HepG2 (cell line): ENCODE results near the gene TRAF5. TPM values are rescaled to one million over a fixed set of nuclear protein-coding genes. Genes with fewer than 3 reads are reported as not detected.
A peak's percentile ranks its signal among the peaks of the same experiment; 100 is the strongest.

Source experiments
- ATAC-seq: fragments of 200-7000 bp; cut with Tn5 transposase; 3 replicates; pipeline ENCODE4 v1.9.1; 2020; ENCODE audit warnings: mild to moderate bottlenecking, moderate library complexity
- BruUV-seq: library from RNA; stranded (reverse); fragments of 400-500 nt; replicated peaks from 2 replicates; lab custom pipeline; 2021; lab: Mats Ljungman, UMichigan
- CTCF ChIA-PET: fragments of 300-600 bp; formaldehyde crosslinking; extraction: SDS; loops from one replicate; lab custom pipeline; 2021; ENCODE audit warnings: low total read pairs, inconsistent platforms, low intra/inter-chr PET ratio; lab: Yijun Ruan, JAX
- POLR2A ChIA-PET: fragments of 350-600 bp; sonication (Branson Sonifier 250); formaldehyde crosslinking; loops from one replicate; lab custom pipeline; 2020; ENCODE audit warnings: antibody characterized with exemption, inconsistent platforms; lab: Yijun Ruan, JAX
- DNase-seq: peaks from one replicate; pipeline ENCODE4 v3.0.0-alpha.2; 2015; ENCODE audit warnings: low spot score
- FAIRE-seq: peaks from 3 replicates; lab custom pipeline; 2011; peaks lifted over from hg19 to GRCh38; lab: Jason Lieb, UNC
- H2AFZ ChIP-seq: one replicate; pipeline ENCODE4 v1.6.1; 2011; ENCODE audit warnings: low read length, inconsistent platforms
- H3K27ac ChIP-seq: fragments of 300-600 bp; 3 replicates; pipeline ENCODE4 v1.8.0; 2011; ENCODE audit warnings: mixed run types, mild to moderate bottlenecking, mixed read lengths, low read length, inconsistent platforms; ENCODE audit not compliant: insufficient read depth; ENCODE audit errors: extremely low read length
- H3K27me3 ChIP-seq, 2 experiments: fragments of 200-600 bp in 1 of 2; 2 replicates in 1 of 2; 3 replicates in 1 of 2; pipeline versions ENCODE4 v1.6.0 to v1.8.0; 2011; ENCODE audit warnings: low read length in 2 of 2, mild to moderate bottlenecking in 2 of 2, moderate library complexity in 2 of 2, inconsistent platforms in 1 of 2; ENCODE audit not compliant: insufficient read depth in 2 of 2, control insufficient read depth in 1 of 2
- H3K36me3 ChIP-seq, 2 experiments: fragments of 200-600 bp in 1 of 2; replicated peaks in 1 of 2; 2 replicates in 1 of 2; 3 replicates in 1 of 2; pipeline versions ENCODE4 v1.5.1 to v1.8.0; 2011; ENCODE audit warnings: low read length in 2 of 2, inconsistent platforms in 1 of 2; ENCODE audit not compliant: insufficient read depth in 2 of 2, control insufficient read depth in 1 of 2
- H3K4me1 ChIP-seq: 2 replicates; pipeline ENCODE4 v1.5.1; 2012; ENCODE audit warnings: low read length, inconsistent platforms; ENCODE audit not compliant: insufficient read depth
- H3K4me2 ChIP-seq: 2 replicates; pipeline ENCODE4 v1.6.0; 2011; ENCODE audit warnings: low read depth, low read length, inconsistent platforms
- H3K4me3 ChIP-seq, 3 experiments: fragments of 200-600 bp in 1 of 3; sonication (generic), shearing (Covaris generic) in 1 of 3; replicated peaks in 1 of 3; 2 replicates each; pipeline ENCODE4 v1.5.1; 2011 to 2016; ENCODE audit warnings: low read length in 3 of 3, inconsistent platforms in 2 of 3, low read depth in 2 of 3, mild to moderate bottlenecking in 2 of 3, control low read depth in 1 of 3, mixed read lengths in 1 of 3; ENCODE audit not compliant: insufficient read depth in 1 of 3
- H3K79me2 ChIP-seq: one replicate; pipeline ENCODE4 v1.6.1; 2011; ENCODE audit warnings: low read length, inconsistent platforms; ENCODE audit not compliant: insufficient read depth
- H3K9ac ChIP-seq: 2 replicates; pipeline ENCODE4 v1.6.0; 2011; ENCODE audit warnings: mild to moderate bottlenecking, low read depth, low read length, inconsistent platforms; ENCODE audit not compliant: insufficient read depth
- H3K9me3 ChIP-seq: 2 replicates; pipeline ENCODE4 v1.5.1; 2012; ENCODE audit warnings: mild to moderate bottlenecking, low read length
- H4K20me1 ChIP-seq: 2 replicates; pipeline ENCODE4 v1.6.0; 2011; ENCODE audit warnings: inconsistent platforms, mild to moderate bottlenecking, low read length, moderate library complexity; ENCODE audit not compliant: insufficient read depth
- CTCF ChIP-seq: sonication (generic); formaldehyde crosslinking; IDR thresholded peaks from 2 replicates; pipeline ENCODE4 v1.5.0; 2020; ENCODE audit warnings: mild to moderate bottlenecking, missing genetic modification reagents, moderate library complexity
- ETV6 ChIP-seq: sonication (generic); formaldehyde crosslinking; conservative IDR thresholded peaks from 2 replicates; pipeline ENCODE4 v1.4.0; 2020; ENCODE audit warnings: missing genetic modification reagents
- MAFK ChIP-seq, 2 experiments: IDR thresholded peaks in 1 of 2; conservative IDR thresholded peaks in 1 of 2; 2 replicates each; pipeline ENCODE4 v1.6.1; 2011; ENCODE audit warnings: improper control_type of control experiment in 2 of 2, low read length in 2 of 2
- MXD3 ChIP-seq: IDR thresholded peaks from 2 replicates; pipeline ENCODE4 v1.6.1; 2016; ENCODE audit warnings: mild to moderate bottlenecking, missing biosample characterization, missing genetic modification reagents
- NFYB ChIP-seq: sonication (generic); formaldehyde crosslinking; IDR thresholded peaks from 2 replicates; pipeline ENCODE4 v1.4.0; 2020; ENCODE audit warnings: missing genetic modification reagents
- REXO4 ChIP-seq: sonication (generic); formaldehyde crosslinking; IDR thresholded peaks from 2 replicates; pipeline ENCODE4 v1.8.0; 2022; ENCODE audit warnings: missing genetic modification reagents, mild to moderate bottlenecking, borderline replicate concordance
- RFXAP ChIP-seq: sonication (generic); formaldehyde crosslinking; IDR thresholded peaks from 2 replicates; pipeline ENCODE4 v1.4.0; 2020; ENCODE audit warnings: missing genetic modification reagents, borderline replicate concordance
- SAP130 ChIP-seq: IDR thresholded peaks from 2 replicates; pipeline ENCODE4 v1.6.1; 2016; ENCODE audit warnings: low read depth
- ZNF10 ChIP-seq: sonication (generic); formaldehyde crosslinking; IDR thresholded peaks from 2 replicates; pipeline ENCODE4 v1.4.0; 2020; ENCODE audit warnings: mild to moderate bottlenecking, low read depth, missing genetic modification reagents, borderline replicate concordance
- ZNF260 ChIP-seq: sonication (generic); formaldehyde crosslinking; IDR thresholded peaks from 2 replicates; pipeline ENCODE4 v1.4.0; 2020; ENCODE audit warnings: missing genetic modification reagents, low read depth, mild to moderate bottlenecking, borderline replicate concordance
- WGBS: methylation state at CpG from one replicate; pipeline ENCODE4 v1.1.6; 2017; ENCODE audit warnings: low lambda C conversion rate; 5-methylcytosine and 5-hydroxymethylcytosine counted together
- in situ Hi-C: cut with HindIII; loops from 2 replicates; pipeline ENCODE4 v1.10.0; 2017; ENCODE audit warnings: low pct_unique_long_range_greater_than_20kb; ENCODE audit not compliant: extremely low pct_ligation_motif_present
- intact Hi-C: fragments of 100-400 bp; cut with micrococcal nuclease; formaldehyde crosslinking; loops from one replicate; pipeline ENCODE4 v1.10.0; 2022; ENCODE audit not compliant: unreplicated experiment
- polyA plus RNA-seq, 8 experiments: library from polyadenylated mRNA; depleted of rRNA in 3 of 8; stranded (reverse) in 7 of 8; unstranded in 1 of 8; fragments of >200 nt; fragmentation: Illumina TruSeq in 4 of 8; extraction: Trizol in 4 of 8; gene quantifications; 2 replicates each; pipeline versions ENCODE4 v1.2.1 to v1.2.3, GENCODE V29; 2011 to 2016; ENCODE audit warnings: low read depth in 4 of 8, missing spikeins in 1 of 8, mixed read lengths in 1 of 8; ENCODE audit not compliant: insufficient read depth in 1 of 8
- total RNA-seq, 5 experiments: library from RNA; depleted of rRNA; stranded (reverse); fragments of >200 nt; fragmentation: Illumina TruSeq; extraction: Trizol; gene quantifications; 2 replicates each; pipeline ENCODE4 v1.2.3, GENCODE V29; 2016; ENCODE audit warnings: low read depth in 1 of 5

TRAF5 gene
- total and polyA plus RNA-seq, 2 of the 13 experiments (the other 11 are each of a cell fraction or from before 2014, with no cell fraction given): 0.27 to 1.6 TPM

GRCh38 chr1:211377539-211378450, 51.2 kb downstream of the TRAF5 start:
- Histone ChIP-seq H3K4me3 (no peak overlapping the region), H3K27ac (no peak overlapping the region), H3K4me2 (no peak overlapping the region), H3K36me3 (no peaks in the 10 kb centered on the region), H2AFZ (no peak overlapping the region), H3K4me1 (peaks cover 33% of the 10 kb centered on the region), H3K79me2 (no peaks in the 10 kb centered on the region), H4K20me1 (no peaks in the 10 kb centered on the region), H3K9ac (no peak overlapping the region), H3K27me3 (no peaks in the 10 kb centered on the region; a peak in 1 of 5 replicates), H3K9me3 (no peaks in the 10 kb centered on the region)
- DNase-seq (no peak), ATAC-seq (no peak), FAIRE-seq (no peak)
- in situ Hi-C loops (no loop called here), intact Hi-C loops (loop anchor here (5.0 kb wide), 1 partner anchor 50 kb away; the partner anchor contains the start of gene TRAF5)
- POLR2A ChIA-PET: no interaction called here
- BruUV-seq: no TSS peak
- 82% methylated on average over 4 of the region's 4 CpGs for WGBS
- CTCF ChIA-PET: no interaction called here
- 0 out of 4 replicates have a peak, but pooled peaks of 1 of the 2 experiments have one; percentile 15 for TF ChIP-seq MAFK (conservative IDR thresholded peaks at IDR 0.05 in 1 of 2, IDR thresholded peaks at IDR 0.05 in 1 of 2; ENCODE audit: low read length in 2 of 2)
- TF ChIP-seq ZNF260 (CRISPR knock-in tag): no peak
- no peak for TF ChIP-seq RFXAP

- intact Hi-C loops (loop anchor here (5.0 kb wide), 1 partner anchor 52 kb away; the partner anchor contains the start of gene TRAF5), in situ Hi-C loops (no loop called here)
- H3K79me2 ChIP-seq: peaks cover 7% of the 10 kb centered on the region
- no peak overlapping the region for H2AFZ ChIP-seq
- ChIA-PET CTCF (no interaction called here), POLR2A (no interaction called here)
- no peak overlapping the region for H3K4me3 ChIP-seq
- H3K9me3 ChIP-seq: no peaks in the 10 kb centered on the region
- no peaks in the 10 kb centered on the region for H4K20me1 ChIP-seq
- no peak overlapping the region for H3K9ac ChIP-seq
- H3K27me3 ChIP-seq: no peaks in the 10 kb centered on the region; a peak in 1 of 5 replicates
- ATAC-seq: no peak
- no peak overlapping the region for H3K27ac ChIP-seq
- no peak for DNase-seq
- WGBS: 56% methylated on average over 4 of the region's 4 CpGs
- TF ChIP-seq NFYB (CRISPR knock-in tag) (no peak), MXD3 (no peak), REXO4 (CRISPR knock-in tag) (no peak), CTCF (CRISPR knock-in tag) (no peak), SAP130 (CRISPR knock-in tag) (no peak), ETV6 (CRISPR knock-in tag) (no peak), ZNF10 (CRISPR knock-in tag) (no peak)
- TF ChIP-seq, all 625 proteins: peak for 0
- Histone ChIP-seq H3K36me3 (no peaks in the 10 kb centered on the region), H3K4me1 (peaks cover 38% of the 10 kb centered on the region), H3K4me2 (no peak overlapping the region)
- no TSS peak for BruUV-seq
- FAIRE-seq: no peak
Measured at GRCh38 chr1:211378844-211379243, 52.2 kb downstream of the TRAF5 start.
